H9 (cell line): ENCODE data around the gene PPP1R13B. TPM values are rescaled to one million over a fixed set of nuclear protein-coding genes. Genes with fewer than 3 reads are reported as not detected.

Source experiments
- DNase-seq: peaks from one replicate; pipeline ENCODE4 v3.0.0-alpha.2; 2017
- H2AFZ ChIP-seq: one replicate; pipeline ENCODE4 v1.6.1; 2013; ENCODE audit warnings: mild to moderate bottlenecking, low read length, control low read depth, moderate library complexity
- H2AK5ac ChIP-seq: 2 replicates; pipeline ENCODE4 v1.6.1; 2013; ENCODE audit warnings: low read length, control low read depth, mixed read lengths; ENCODE audit not compliant: insufficient read length
- H2BK120ac ChIP-seq: one replicate; pipeline ENCODE4 v1.6.1; 2013; ENCODE audit warnings: low read depth, mild to moderate bottlenecking, low read length, control low read depth, inconsistent platforms; ENCODE audit not compliant: poor library complexity, severe bottlenecking
- H2BK12ac ChIP-seq: 2 replicates; pipeline ENCODE4 v1.6.1; 2013; ENCODE audit warnings: low read length, control low read depth, mixed read lengths, low read depth; ENCODE audit not compliant: insufficient read length
- H2BK15ac ChIP-seq: 2 replicates; pipeline ENCODE4 v1.6.1; 2013; ENCODE audit warnings: low read depth, low read length, control low read depth
- H2BK20ac ChIP-seq: one replicate; pipeline ENCODE4 v1.6.1; 2013; ENCODE audit warnings: low read depth, mild to moderate bottlenecking, low read length, control low read depth, inconsistent platforms; ENCODE audit not compliant: poor library complexity, severe bottlenecking
- H2BK5ac ChIP-seq: 2 replicates; pipeline ENCODE4 v1.6.1; 2013; ENCODE audit warnings: low read length, control low read depth, mixed read lengths; ENCODE audit not compliant: insufficient read length
- H3K14ac ChIP-seq: 2 replicates; pipeline ENCODE4 v1.6.1; 2013; ENCODE audit warnings: low read length, control low read depth; ENCODE audit not compliant: insufficient read depth
- H3K18ac ChIP-seq: 2 replicates; pipeline ENCODE4 v1.6.1; 2013; ENCODE audit warnings: low read depth, mild to moderate bottlenecking, mixed read lengths, low read length, control low read depth; ENCODE audit not compliant: insufficient read length
- H3K23ac ChIP-seq: 2 replicates; pipeline ENCODE4 v1.6.1; 2013; ENCODE audit warnings: low read length, control low read depth, mixed read lengths, low read depth; ENCODE audit not compliant: insufficient read length
- H3K23me2 ChIP-seq: 2 replicates; pipeline ENCODE4 v1.6.1; 2013; ENCODE audit warnings: low read depth, mild to moderate bottlenecking, mixed read lengths, low read length, control low read depth; ENCODE audit not compliant: insufficient read length, poor library complexity, severe bottlenecking
- H3K27ac ChIP-seq: 2 replicates; pipeline ENCODE4 v1.5.1; 2013; ENCODE audit warnings: low read length, control low read depth, mixed read lengths, low read depth; ENCODE audit not compliant: insufficient read length
- H3K27me3 ChIP-seq: 2 replicates; pipeline ENCODE4 v1.6.1; 2013; ENCODE audit warnings: low read length, control low read depth, inconsistent platforms; ENCODE audit not compliant: insufficient read depth
- H3K4ac ChIP-seq: 2 replicates; pipeline ENCODE4 v1.6.1; 2013; ENCODE audit warnings: low read depth, mild to moderate bottlenecking, control low read depth, inconsistent platforms, low read length, moderate library complexity
- H3K4me1 ChIP-seq: 2 replicates; pipeline ENCODE4 v1.6.1; 2013; ENCODE audit warnings: low read length, control low read depth, inconsistent platforms; ENCODE audit not compliant: insufficient read depth
- H3K4me2 ChIP-seq: 2 replicates; pipeline ENCODE4 v1.6.1; 2013; ENCODE audit warnings: low read length, control low read depth, mixed read lengths; ENCODE audit not compliant: insufficient read length, insufficient read depth
- H3K56ac ChIP-seq: 2 replicates; pipeline ENCODE4 v1.6.1; 2013; ENCODE audit warnings: low read depth, mild to moderate bottlenecking, mixed read lengths, low read length, control low read depth; ENCODE audit not compliant: insufficient read length
- H3K79me1 ChIP-seq: 2 replicates; pipeline ENCODE4 v1.6.1; 2013; ENCODE audit warnings: low read depth, mild to moderate bottlenecking, moderate library complexity, low read length, control low read depth, inconsistent platforms; ENCODE audit not compliant: insufficient read depth, poor library complexity, severe bottlenecking
- H3K79me2 ChIP-seq: 2 replicates; pipeline ENCODE4 v1.6.1; 2013; ENCODE audit warnings: low read length, control low read depth, inconsistent platforms; ENCODE audit not compliant: insufficient read depth
- H3K9ac ChIP-seq: 2 replicates; pipeline ENCODE4 v1.6.1; 2013; ENCODE audit warnings: low read length, control low read depth, mixed read lengths; ENCODE audit not compliant: insufficient read length; ENCODE audit errors: extremely low read depth
- H3K9me3 ChIP-seq: one replicate; pipeline ENCODE4 v1.6.1; 2013; ENCODE audit warnings: low read depth, low read length, inconsistent platforms; ENCODE audit not compliant: control insufficient read depth
- H3T11ph ChIP-seq: one replicate; pipeline ENCODE4 v1.6.1; 2013; ENCODE audit warnings: mild to moderate bottlenecking, low read length, control low read depth, inconsistent platforms
- H4K20me1 ChIP-seq: one replicate; pipeline ENCODE4 v1.6.1; 2013; ENCODE audit not compliant: control insufficient read depth, insufficient read length, insufficient read depth
- H4K5ac ChIP-seq: 2 replicates; pipeline ENCODE4 v1.6.1; 2013; ENCODE audit warnings: low read depth, mild to moderate bottlenecking, mixed read lengths, low read length, control low read depth; ENCODE audit not compliant: insufficient read length
- H4K8ac ChIP-seq: replicated peaks from 2 replicates; pipeline ENCODE4 v1.6.1; 2013; ENCODE audit warnings: low read length, control low read depth, mixed read lengths, low read depth; ENCODE audit not compliant: insufficient read length
- H4K91ac ChIP-seq: 2 replicates; pipeline ENCODE4 v1.6.1; 2013; ENCODE audit warnings: low read depth, mild to moderate bottlenecking, moderate library complexity, mixed read lengths, low read length, control low read depth; ENCODE audit not compliant: insufficient read length
- H3K27ac Mint-ChIP-seq, 3 experiments: 2 replicates in 2 of 3; 3 replicates in 1 of 3; pipeline ENCODE4 v1.8.0; 2020 to 2021; ENCODE audit warnings: mixed read lengths in 3 of 3, mild to moderate bottlenecking in 1 of 3, moderate library complexity in 1 of 3
- H3K27me3 Mint-ChIP-seq: 2 replicates; pipeline ENCODE4 v1.8.0; 2021; ENCODE audit warnings: low read depth, mild to moderate bottlenecking, moderate library complexity, mixed read lengths
- H3K36me3 Mint-ChIP-seq, 3 experiments: 2 replicates in 2 of 3; 3 replicates in 1 of 3; pipeline ENCODE4 v1.8.0; 2020 to 2021; ENCODE audit warnings: low read depth in 3 of 3, mixed read lengths in 3 of 3; ENCODE audit not compliant: insufficient read depth in 1 of 3
- H3K4me1 Mint-ChIP-seq, 2 experiments: 2 replicates each; pipeline ENCODE4 v1.8.0; 2020; ENCODE audit warnings: mixed read lengths in 2 of 2
- H3K4me3 Mint-ChIP-seq, 2 experiments: 2 replicates in 1 of 2; 3 replicates in 1 of 2; pipeline ENCODE4 v1.8.0; 2020 to 2021; ENCODE audit warnings: mild to moderate bottlenecking in 2 of 2, mixed read lengths in 2 of 2, moderate library complexity in 1 of 2
- H3K9me3 Mint-ChIP-seq, 2 experiments: 2 replicates in 1 of 2; 3 replicates in 1 of 2; pipeline ENCODE4 v1.8.0; 2020; ENCODE audit warnings: mild to moderate bottlenecking in 2 of 2, mixed read lengths in 2 of 2, moderate library complexity in 1 of 2
- CTCF ChIP-seq: fragments of 200-600 bp; sonication (generic); conservative IDR thresholded peaks from 3 replicates; pipeline ENCODE4 v1.8.0; 2021; ENCODE audit warnings: antibody characterized with exemption, mild to moderate bottlenecking
- WGBS: extraction: QIAGEN DNeasy Blood & Tissue Kit; methylation state at CpG from one replicate; pipeline ENCODE4 v1.1.7; 2013; ENCODE audit warnings: missing lambda C conversion rate, low lambda C conversion rate, mixed read lengths; ENCODE audit not compliant: insufficient read length; ENCODE audit errors: extremely low coverage; 5-methylcytosine and 5-hydroxymethylcytosine counted together
- total RNA-seq: library from RNA; stranded (reverse); gene quantifications from 2 replicates; pipeline ENCODE4 v1.2.1, GENCODE V29; 2021

Gene PPP1R13B
- total RNA-seq, 1 experiment from 2014 or later = 6.0 TPM

GRCh38 chr14:103749452-103749851 is 97.9 kb downstream of the PPP1R13B start:
- Histone ChIP-seq H2BK12ac (no peak overlapping the region), H3K27me3 (no peaks in the 10 kb centered on the region; the same call in 1 of the 2 replicates), H4K91ac (no peak overlapping the region), H2AK5ac (no peak overlapping the region), H3K4ac (no peak overlapping the region), H3K23me2 (no peaks in the 10 kb centered on the region), H3K56ac (no peak overlapping the region), H3K79me2 (no peaks in the 10 kb centered on the region), H3T11ph (no peak overlapping the region), H3K9me3 (no peaks in the 10 kb centered on the region), H2AFZ (no peak overlapping the region), H2BK20ac (no peak overlapping the region), H3K79me1 (no peaks in the 10 kb centered on the region), H3K23ac (no peak overlapping the region), H3K9ac (no peak overlapping the region), H4K5ac (no peak overlapping the region), H3K4me1 (no peaks in the 10 kb centered on the region), H4K20me1 (no peaks in the 10 kb centered on the region), H2BK15ac (no peak overlapping the region), H2BK120ac (no peak overlapping the region), H2BK5ac (no peak overlapping the region), H3K4me2 (no peak overlapping the region), H3K14ac (no peak overlapping the region), H3K18ac (no peak overlapping the region), H3K27ac (no peak overlapping the region), H4K8ac (no peak overlapping the region)
- H3K4me1 Mint-ChIP-seq = peaks cover 4% of the 10 kb centered on the region in 2 experiments; a peak in 1 of 4 replicates
- H3K27ac Mint-ChIP-seq = no peak overlapping the region
- H3K9me3 Mint-ChIP-seq = no peaks in the 10 kb centered on the region
- H3K4me3 Mint-ChIP-seq = no peak overlapping the region
- no CpG with 5 or more reads among the region's 5 CpGs for WGBS
- H3K27me3 Mint-ChIP-seq = no peaks in the 10 kb centered on the region
- H3K36me3 Mint-ChIP-seq = peaks cover 0 to 4% (median 0%) of the 10 kb centered on the region in 3 experiments; a peak in 2 of 7 replicates
- no peak for TF ChIP-seq CTCF
- DNase-seq = no peak
